Duodenal mucosa (tissue), 2 donors: ENCODE results near the gene PCDHGA6.
"Not testable (repeated sequence)": the region's sequence is repeated elsewhere in the genome, so short reads cannot be mapped to it uniquely, and the experiment has no call there.

Experiments
- H3K27ac ChIP-seq: one replicate; pipeline ENCODE4 v1.7.0; 2013; ENCODE audit warnings: low read depth, low read length
- H3K27me3 ChIP-seq, 2 donors: one replicate each; pipeline ENCODE4 v1.7.0; 2013; ENCODE audit warnings: low read length in 2 of 2, control low read depth in 1 of 2; ENCODE audit not compliant: insufficient read depth in 2 of 2, control insufficient read depth in 1 of 2
- H3K36me3 ChIP-seq, 2 donors: one replicate each; pipeline ENCODE4 v1.7.0; 2013; ENCODE audit warnings: low read length in 2 of 2, control low read depth in 1 of 2; ENCODE audit not compliant: insufficient read depth in 2 of 2, control insufficient read depth in 1 of 2
- H3K4me1 ChIP-seq, 2 donors: one replicate each; pipeline ENCODE4 v1.7.0; 2013; ENCODE audit warnings: low read length in 2 of 2, control low read depth in 1 of 2; ENCODE audit not compliant: insufficient read depth in 2 of 2, control insufficient read depth in 1 of 2
- H3K4me3 ChIP-seq, 2 donors: one replicate each; pipeline ENCODE4 v1.7.0; 2013; ENCODE audit warnings: low read length in 2 of 2, low read depth in 1 of 2
- H3K9ac ChIP-seq, 2 donors: one replicate each; pipeline ENCODE4 v1.7.0; 2013; ENCODE audit warnings: low read length in 2 of 2, low read depth in 1 of 2
- H3K9me3 ChIP-seq, 2 donors: one replicate each; pipeline ENCODE4 v1.7.0; 2013; ENCODE audit warnings: low read length in 2 of 2, control low read depth in 1 of 2; ENCODE audit not compliant: control insufficient read depth in 1 of 2

PCDHGA6 gene

DNA sequence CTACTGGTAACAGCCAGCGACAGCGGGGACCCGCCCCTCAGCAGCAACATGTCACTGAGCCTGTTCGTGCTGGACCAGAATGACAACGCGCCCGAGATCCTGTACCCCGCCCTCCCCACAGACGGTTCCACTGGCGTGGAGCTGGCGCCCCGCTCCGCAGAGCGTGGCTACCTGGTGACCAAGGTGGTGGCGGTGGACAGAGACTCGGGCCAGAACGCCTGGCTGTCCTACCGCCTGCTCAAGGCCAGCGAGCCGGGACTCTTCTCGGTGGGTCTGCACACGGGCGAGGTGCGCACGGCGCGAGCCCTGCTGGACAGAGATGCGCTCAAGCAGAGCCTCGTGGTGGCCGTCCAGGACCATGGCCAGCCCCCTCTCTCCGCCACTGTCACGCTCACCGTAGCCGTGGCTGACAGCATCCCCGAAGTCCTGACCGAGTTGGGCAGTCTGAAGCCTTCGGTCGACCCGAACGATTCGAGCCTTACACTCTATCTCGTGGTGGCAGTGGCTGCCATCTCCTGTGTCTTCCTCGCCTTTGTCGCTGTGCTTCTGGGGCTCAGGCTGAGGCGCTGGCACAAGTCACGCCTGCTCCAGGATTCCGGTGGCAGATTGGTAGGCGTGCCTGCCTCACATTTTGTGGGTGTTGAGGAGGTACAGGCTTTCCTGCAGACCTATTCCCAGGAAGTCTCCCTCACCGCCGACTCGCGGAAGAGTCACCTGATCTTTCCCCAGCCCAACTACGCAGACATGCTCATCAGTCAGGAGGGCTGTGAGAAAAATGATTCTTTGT is 20.9 kb downstream of the PCDHGA6 start:
- not testable (repeated sequence) for H3K27ac ChIP-seq, H3K4me1 ChIP-seq, H3K27me3 ChIP-seq, H3K36me3 ChIP-seq, H3K9ac ChIP-seq
- H3K9me3 ChIP-seq: peaks cover 32 to 34% of the 10 kb centered on the region in 2 donors
- peak overlapping the region in 1 of 2 donors; percentile 5 for H3K4me3 ChIP-seq

GRCh38 chr5:141397756-141398551 is 24.3 kb downstream of the PCDHGA6 start, which contains the start of gene PCDHGB5:
TSS of gene PCDHGB5 (plus strand) at chr5:141397947. CDS start at chr5:141398128, 181 bp downstream.
- not testable (repeated sequence) for H3K9ac ChIP-seq, H3K27me3 ChIP-seq, H3K27ac ChIP-seq, H3K4me1 ChIP-seq, H3K36me3 ChIP-seq
- H3K4me3 ChIP-seq: peak within 1 kb of the TSS in 1 of 2 donors; percentile 32
- peaks cover 26 to 38% of the 10 kb centered on the region in 2 donors for H3K9me3 ChIP-seq

GRCh38 chr5:141398608-141399007 is 24.9 kb downstream of the PCDHGA6 start:
- Histone ChIP-seq H3K9ac (no peak overlapping the region), H3K4me1 (no peaks in the 10 kb centered on the region), H3K27ac (no peak overlapping the region), H3K4me3 (peak overlapping the region in 1 of 2 donors; percentile 32), H3K36me3 (no peaks in the 10 kb centered on the region), H3K27me3 (no peaks in the 10 kb centered on the region), H3K9me3 (peaks cover 24 to 37% of the 10 kb centered on the region in 2 donors)

DNA sequence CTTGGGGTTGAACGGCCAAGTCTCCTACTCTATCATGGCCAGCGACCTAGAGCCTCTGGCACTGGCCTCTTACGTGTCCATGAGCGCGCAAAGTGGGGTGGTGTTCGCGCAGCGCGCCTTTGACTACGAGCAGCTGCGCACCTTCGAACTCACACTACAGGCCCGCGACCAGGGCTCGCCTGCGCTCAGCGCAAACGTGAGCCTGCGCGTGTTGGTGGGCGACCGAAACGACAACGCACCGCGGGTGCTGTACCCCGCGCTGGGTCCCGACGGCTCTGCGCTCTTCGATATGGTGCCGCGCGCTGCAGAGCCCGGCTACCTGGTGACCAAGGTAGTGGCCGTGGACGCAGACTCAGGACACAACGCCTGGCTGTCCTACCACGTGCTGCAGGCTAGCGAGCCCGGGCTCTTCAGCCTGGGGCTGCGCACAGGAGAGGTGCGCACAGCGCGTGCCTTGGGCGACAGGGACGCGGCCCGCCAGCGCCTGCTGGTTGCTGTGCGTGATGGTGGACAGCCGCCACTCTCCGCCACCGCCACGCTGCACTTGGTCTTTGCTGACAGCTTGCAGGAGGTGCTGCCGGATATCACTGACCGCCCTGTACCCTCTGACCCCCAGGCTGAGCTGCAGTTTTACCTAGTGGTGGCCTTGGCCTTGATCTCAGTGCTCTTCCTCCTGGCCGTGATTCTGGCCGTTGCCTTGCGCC is 26.0 kb downstream of the PCDHGA6 start:
- Histone ChIP-seq H3K36me3 (no peaks in the 10 kb centered on the region), H3K9ac (no peak overlapping the region), H3K27ac (no peak overlapping the region), H3K27me3 (no peaks in the 10 kb centered on the region), H3K4me1 (no peaks in the 10 kb centered on the region), H3K4me3 (no peak overlapping the region), H3K9me3 (peaks cover 17 to 43% of the 10 kb centered on the region in 2 donors)

DNA sequence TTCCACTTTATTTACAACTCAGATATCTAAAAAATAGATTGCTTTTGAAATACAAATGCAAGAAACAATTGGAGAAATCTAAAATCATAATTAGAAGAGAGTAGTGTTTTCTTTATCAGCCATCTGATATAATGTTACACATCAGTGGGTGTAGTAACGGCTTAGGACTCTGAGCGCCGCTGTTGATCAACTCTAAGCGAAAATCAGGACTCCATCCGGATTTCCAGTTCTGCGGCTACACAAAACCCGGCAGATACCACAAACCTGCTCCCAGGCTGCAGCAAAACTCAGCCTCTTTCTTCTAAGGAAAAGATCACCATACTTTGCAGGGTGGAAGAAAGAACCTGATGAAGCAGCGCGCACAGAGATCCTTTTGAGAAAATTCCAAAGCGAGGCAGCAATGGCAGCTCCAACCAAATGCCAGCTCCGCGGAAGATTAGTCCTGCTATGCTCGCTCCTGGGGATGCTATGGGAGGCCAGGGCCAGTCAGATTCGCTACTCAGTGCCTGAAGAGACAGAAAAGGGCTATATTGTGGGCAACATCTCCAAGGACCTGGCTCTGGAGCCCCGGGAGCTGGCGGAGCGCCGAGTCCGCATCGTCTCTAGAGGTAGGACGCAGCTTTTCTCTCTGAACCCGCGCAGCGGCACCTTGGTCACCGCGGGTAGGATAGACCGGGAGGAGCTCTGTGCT is 29.0 kb downstream of the PCDHGA6 start, which contains the start of gene PCDHGA9:
TSS of gene PCDHGA9 (plus strand) at position 226 of the 691 bp plus-strand sequence. CDS start at position 401, 175 bp downstream.
- Histone ChIP-seq H3K9me3 (peaks cover 19 to 45% of the 10 kb centered on the region in 2 donors), H3K27ac (no peak within 1 kb of the TSS), H3K9ac (no peak within 1 kb of the TSS), H3K4me3 (peak within 1 kb of the TSS; percentile 16 to 29), H3K27me3 (no peaks in the 10 kb centered on the region), H3K36me3 (no peaks in the 10 kb centered on the region), H3K4me1 (no peaks in the 10 kb centered on the region)

DNA sequence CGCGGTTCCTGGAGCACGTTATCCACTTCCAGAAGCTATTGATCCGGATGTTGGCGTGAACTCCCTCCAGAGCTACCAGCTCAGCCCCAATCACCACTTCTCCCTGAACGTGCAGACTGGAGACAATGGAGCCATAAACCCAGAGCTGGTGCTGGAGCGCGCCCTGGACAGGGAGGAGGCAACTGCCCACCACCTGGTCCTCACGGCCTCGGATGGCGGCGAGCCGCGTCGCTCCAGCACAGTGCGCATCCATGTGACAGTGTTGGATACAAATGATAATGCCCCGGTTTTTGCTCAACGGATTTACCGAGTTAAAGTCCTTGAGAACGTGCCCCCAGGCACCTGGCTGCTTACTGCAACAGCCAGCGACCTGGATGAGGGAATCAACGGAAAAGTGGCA is 29.7 kb downstream of the PCDHGA6 start:
- peaks cover 19 to 45% of the 10 kb centered on the region in 2 donors for H3K9me3 ChIP-seq
- no peaks in the 10 kb centered on the region for H3K4me1 ChIP-seq
- peak overlapping the region in 1 of 2 donors; percentile 16 for H3K4me3 ChIP-seq
- no peaks in the 10 kb centered on the region for H3K27me3 ChIP-seq
- H3K36me3 ChIP-seq: no peaks in the 10 kb centered on the region
- no peak overlapping the region for H3K9ac ChIP-seq
- H3K27ac ChIP-seq: no peak overlapping the region

DNA sequence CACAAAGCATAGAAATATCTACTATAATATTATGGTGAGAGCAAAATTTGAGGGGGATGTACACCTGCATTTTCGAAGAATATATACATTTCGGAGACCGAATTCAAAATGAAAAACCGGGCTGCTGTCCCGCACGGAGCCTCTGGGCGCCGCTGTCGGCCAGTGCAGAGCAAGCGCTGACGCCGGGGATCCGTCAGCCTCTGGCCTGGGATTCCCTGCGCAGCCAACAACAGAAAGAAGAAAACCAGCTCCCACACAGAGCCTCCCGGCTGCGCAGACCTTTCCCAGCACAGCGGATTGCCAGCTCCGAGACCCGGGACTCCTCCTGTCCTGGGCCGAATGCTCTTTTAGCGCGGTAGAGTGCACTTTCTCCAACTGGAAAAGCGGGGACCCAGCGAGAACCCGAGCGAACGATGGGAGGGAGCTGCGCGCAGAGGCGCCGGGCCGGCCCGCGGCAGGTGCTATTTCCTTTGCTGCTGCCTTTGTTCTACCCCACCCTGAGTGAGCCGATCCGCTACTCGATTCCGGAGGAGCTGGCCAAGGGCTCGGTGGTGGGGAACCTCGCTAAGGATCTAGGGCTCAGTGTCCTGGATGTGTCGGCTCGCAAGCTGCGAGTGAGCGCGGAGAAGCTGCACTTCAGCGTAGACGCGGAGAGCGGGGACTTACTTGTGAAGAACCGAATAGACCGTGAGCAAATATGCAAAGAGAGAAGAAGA is 34.3 kb downstream of the PCDHGA6 start, which contains the start of gene PCDHGB6:
TSS of gene PCDHGB6 (plus strand) at position 232 of the 716 bp plus-strand sequence. CDS start at position 414, 182 bp downstream.
- H3K27me3 ChIP-seq, H3K36me3 ChIP-seq, H3K9ac ChIP-seq, H3K27ac ChIP-seq, H3K4me1 ChIP-seq: not testable (repeated sequence)
- Histone ChIP-seq H3K9me3 (peaks cover 26 to 43% of the 10 kb centered on the region in 2 donors), H3K4me3 (peak within 1 kb of the TSS in 1 of 2 donors; percentile 36)

GRCh38 chr5:141409598-141410306 is 36.1 kb downstream of the PCDHGA6 start:
- Histone ChIP-seq H3K9me3 (peaks cover 27 to 33% of the 10 kb centered on the region in 2 donors), H3K36me3 (no peaks in the 10 kb centered on the region), H3K4me3 (peak overlapping the region in 1 of 2 donors; percentile 43)

More at GRCh38 chr5:141409598-141410306, 36.1 kb downstream of the PCDHGA6 start:
- Histone ChIP-seq H3K4me1 (no peaks in the 10 kb centered on the region), H3K27ac (no peak overlapping the region), H3K27me3 (peaks cover 0 to 5% of the 10 kb centered on the region in 2 donors), H3K9ac (no peak overlapping the region)
